Nephron progenitor cell (in vitro differentiated cells): ENCODE measurements around the gene IPO9.

Experiments
- DNase-seq: peaks from one replicate; pipeline ENCODE4 v3.0.0; 2021
- H3K27ac Mint-ChIP-seq: 2 replicates; pipeline ENCODE4 v1.8.0; 2021; ENCODE audit warnings: mild to moderate bottlenecking, moderate library complexity, mixed read lengths
- H3K27me3 Mint-ChIP-seq: 2 replicates; pipeline ENCODE4 v1.8.0; 2021; ENCODE audit warnings: mild to moderate bottlenecking, low read depth, mixed read lengths; ENCODE audit not compliant: poor library complexity
- H3K36me3 Mint-ChIP-seq: 2 replicates; pipeline ENCODE4 v1.8.0; 2021; ENCODE audit warnings: low read depth, mixed read lengths
- H3K4me1 Mint-ChIP-seq: 2 replicates; pipeline ENCODE4 v1.8.0; 2021; ENCODE audit warnings: mixed read lengths
- H3K4me3 Mint-ChIP-seq: 2 replicates; pipeline ENCODE4 v1.8.0; 2021; ENCODE audit warnings: mild to moderate bottlenecking, moderate library complexity, mixed read lengths
- H3K9me3 Mint-ChIP-seq: 2 replicates; pipeline ENCODE4 v1.8.0; 2021; ENCODE audit warnings: mild to moderate bottlenecking, moderate library complexity, mixed read lengths
- TF ChIP-seq, protein P1 (sequence below): fragments of 200-600 bp; sonication (generic); IDR thresholded peaks from 2 replicates; pipeline ENCODE4 v1.5.0; 2021; ENCODE audit warnings: antibody characterized with exemption

Gene IPO9

DNA sequence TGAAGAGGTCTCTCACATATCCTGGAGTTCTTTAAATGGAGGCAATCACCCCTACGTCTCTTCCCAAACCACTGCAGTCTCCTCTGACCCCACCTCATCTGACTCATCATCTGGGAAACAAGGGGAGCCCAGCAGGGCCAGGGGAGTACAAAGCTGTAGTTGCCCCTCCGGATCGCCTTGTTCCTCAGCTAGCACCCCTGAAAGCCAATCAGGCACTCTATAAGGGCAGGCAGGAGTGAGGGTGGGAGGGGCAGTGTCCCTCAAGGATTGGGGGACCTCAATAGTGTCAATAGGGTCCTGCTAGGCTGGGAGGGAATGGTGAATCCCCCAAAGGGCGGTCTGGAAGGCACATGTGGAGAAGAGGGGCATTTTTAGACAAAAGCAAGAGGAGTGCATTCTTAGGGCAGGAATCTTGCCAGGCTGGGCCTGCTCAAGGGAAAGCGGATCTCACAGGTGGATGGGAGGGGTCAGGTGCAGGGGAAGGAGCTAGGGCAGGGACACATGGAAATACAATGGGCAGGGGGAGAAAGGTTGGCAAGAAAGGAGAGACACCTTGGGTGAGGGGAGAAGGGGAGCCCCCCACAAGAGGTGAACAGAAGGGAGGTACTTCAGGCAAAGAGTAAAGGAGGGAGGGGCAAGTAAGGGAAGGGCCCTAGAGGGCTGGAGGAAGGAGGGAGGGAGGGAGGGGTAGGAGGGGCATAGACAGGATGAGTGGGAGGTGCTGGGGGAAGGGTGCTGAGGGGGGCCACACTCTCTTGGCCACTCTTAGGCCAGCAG, 65.6 kb downstream of the IPO9 start:
- TF ChIP-seq, protein P1, sequence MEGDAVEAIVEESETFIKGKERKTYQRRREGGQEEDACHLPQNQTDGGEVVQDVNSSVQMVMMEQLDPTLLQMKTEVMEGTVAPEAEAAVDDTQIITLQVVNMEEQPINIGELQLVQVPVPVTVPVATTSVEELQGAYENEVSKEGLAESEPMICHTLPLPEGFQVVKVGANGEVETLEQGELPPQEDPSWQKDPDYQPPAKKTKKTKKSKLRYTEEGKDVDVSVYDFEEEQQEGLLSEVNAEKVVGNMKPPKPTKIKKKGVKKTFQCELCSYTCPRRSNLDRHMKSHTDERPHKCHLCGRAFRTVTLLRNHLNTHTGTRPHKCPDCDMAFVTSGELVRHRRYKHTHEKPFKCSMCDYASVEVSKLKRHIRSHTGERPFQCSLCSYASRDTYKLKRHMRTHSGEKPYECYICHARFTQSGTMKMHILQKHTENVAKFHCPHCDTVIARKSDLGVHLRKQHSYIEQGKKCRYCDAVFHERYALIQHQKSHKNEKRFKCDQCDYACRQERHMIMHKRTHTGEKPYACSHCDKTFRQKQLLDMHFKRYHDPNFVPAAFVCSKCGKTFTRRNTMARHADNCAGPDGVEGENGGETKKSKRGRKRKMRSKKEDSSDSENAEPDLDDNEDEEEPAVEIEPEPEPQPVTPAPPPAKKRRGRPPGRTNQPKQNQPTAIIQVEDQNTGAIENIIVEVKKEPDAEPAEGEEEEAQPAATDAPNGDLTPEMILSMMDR = no peak
- Mint-ChIP-seq H3K36me3 (peaks cover 15% of the 10 kb centered on the region), H3K4me3 (no peak overlapping the region), H3K4me1 (peaks cover 46% of the 10 kb centered on the region), H3K27ac (no peak overlapping the region), H3K9me3 (no peaks in the 10 kb centered on the region), H3K27me3 (peaks cover 28% of the 10 kb centered on the region)
- no peak for DNase-seq

DNA sequence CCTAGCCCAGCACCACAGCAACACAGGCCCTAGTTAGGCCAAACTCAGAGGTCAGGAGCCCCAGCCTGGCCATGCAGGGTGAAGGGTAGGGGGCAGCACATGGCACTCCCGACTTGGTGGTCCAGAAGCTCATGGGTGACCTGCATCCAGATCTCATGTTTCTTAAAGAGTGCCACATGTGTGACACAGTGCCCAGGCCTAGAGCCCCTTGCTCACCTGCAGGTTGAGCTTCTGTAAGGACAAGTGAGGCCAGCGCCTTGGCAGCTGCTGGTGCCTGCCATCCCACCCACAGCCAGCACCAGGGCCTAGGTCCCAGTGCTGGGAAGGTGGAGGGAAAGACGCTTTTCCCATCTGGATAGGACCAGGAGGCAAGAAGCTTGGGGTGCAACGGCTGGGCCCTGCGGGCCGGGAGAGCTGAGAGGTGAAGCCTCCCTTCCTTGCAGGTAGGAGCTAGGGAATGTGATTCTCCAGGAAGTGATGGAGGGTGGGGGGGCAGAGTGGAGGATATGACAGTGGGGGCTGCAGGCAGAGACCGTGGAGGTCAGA, 66.2 kb downstream of the IPO9 start:
- no peaks in the 10 kb centered on the region for H3K9me3 Mint-ChIP-seq
- DNase-seq = no peak
- TF ChIP-seq, protein P1 = no peak
- H3K4me3 Mint-ChIP-seq = no peak overlapping the region
- peaks cover 28% of the 10 kb centered on the region for H3K27me3 Mint-ChIP-seq
- H3K27ac Mint-ChIP-seq = no peak overlapping the region
- peaks cover 22% of the 10 kb centered on the region for H3K36me3 Mint-ChIP-seq
- H3K4me1 Mint-ChIP-seq = peaks cover 47% of the 10 kb centered on the region

DNA sequence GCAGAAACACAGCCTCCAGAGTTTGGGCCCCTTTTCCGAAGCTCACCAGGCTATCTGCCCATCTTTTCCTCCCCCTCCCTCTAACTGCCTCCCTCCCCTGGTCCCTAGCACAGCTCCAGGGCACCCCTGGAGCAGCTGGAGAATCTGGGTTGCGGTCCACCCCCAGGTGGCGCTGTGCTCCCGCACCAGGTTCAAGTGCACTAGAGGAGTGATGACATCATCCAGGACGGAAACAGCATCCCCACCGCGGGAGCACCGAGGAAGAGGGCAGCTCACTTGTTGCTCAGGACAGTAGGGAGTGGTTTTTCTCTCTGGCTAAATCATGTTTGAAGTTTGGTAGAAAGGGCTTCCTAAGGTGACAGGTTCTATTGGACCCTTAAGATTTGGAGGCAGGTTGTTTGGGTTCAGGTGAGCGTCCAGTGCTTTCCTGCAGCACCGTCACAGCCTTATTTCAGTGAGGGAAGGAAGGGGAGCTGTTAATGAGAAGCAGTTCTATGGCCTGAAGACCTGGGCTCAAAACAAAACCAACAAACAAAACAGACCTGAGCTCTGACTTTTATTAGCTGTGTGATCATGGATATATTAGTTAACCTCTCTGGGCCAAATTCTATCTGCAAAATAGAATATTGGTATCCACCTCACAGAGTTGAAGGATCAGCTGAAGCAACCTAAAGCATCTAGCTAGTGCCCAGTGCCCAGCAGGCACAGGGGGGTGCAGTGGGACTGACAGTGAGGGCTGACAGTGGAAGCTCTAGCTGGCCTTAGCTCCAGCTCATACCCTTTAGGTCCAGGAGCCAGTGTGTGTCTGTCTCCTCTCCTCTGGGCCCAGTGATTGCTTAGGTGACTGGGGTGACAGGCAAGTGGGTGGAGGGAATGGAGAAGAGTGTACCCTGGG, 67.2 kb downstream of the IPO9 start:
- H3K4me3 Mint-ChIP-seq = no peak overlapping the region
- peak; percentile 94 for DNase-seq
- peaks cover 52% of the 10 kb centered on the region for H3K4me1 Mint-ChIP-seq
- peak overlapping the region; percentile 19 for H3K27ac Mint-ChIP-seq
- H3K9me3 Mint-ChIP-seq = no peaks in the 10 kb centered on the region
- TF ChIP-seq, protein P1 = peak; percentile 89
- peaks cover 28% of the 10 kb centered on the region for H3K36me3 Mint-ChIP-seq
- peaks cover 27% of the 10 kb centered on the region for H3K27me3 Mint-ChIP-seq

DNA sequence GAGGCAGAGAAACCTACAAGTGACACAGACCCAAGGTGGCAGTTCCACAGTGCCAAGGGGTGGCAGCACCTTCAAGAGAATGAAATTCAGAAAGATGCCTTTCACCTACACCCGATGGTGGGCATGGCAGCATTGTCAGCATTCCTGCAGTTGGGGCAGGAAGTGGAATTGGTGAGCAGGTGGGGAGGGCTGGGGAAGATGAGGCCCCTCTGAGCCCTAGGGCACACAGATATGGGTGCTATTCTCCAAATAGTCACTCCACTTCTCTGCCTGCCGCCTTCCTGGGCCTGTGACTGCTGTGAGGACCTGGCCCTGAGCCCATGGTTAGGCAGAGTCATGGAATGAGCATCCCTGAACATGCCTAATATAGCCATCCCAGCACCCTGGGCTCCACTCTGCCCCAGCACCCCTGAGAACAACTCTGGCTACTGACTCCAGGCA, 68.0 kb downstream of the IPO9 start:
- H3K36me3 Mint-ChIP-seq = peaks cover 28% of the 10 kb centered on the region
- H3K4me3 Mint-ChIP-seq = no peak overlapping the region
- no peak overlapping the region for H3K27ac Mint-ChIP-seq

DNA sequence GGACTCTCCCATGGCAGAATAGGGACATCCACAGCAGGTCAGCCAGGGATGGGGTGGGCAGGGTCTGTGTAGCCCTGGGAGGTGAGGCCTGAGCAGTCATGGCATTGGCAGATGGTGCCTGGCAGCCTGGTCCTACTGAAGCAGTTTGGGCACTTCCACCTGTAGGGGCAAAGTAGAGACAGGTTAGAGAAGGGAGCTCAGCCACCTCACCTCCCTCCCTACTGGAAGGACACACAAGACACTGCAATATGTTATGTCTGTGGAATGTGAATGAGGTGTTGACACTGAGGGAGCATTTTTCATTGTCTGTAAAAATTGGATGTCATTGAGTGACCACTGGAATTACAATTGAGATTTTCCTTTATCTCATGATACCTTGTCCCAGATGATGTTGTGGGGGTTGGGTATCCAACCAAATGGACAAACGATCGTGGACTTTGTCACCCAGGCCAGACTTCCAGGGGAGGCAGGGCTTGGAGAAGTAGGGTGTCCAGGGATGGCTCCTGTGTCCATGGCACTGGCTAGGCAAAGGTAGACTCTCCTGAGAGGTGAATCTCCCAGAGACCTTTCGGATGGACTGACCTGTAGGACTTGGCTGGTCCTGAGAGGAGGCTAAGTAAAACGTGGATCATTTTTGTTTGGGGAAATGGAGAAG, 69.4 kb downstream of the IPO9 start:
- H3K27ac Mint-ChIP-seq = no peak overlapping the region
- H3K9me3 Mint-ChIP-seq = no peaks in the 10 kb centered on the region
- peaks cover 50% of the 10 kb centered on the region for H3K4me1 Mint-ChIP-seq
- peaks cover 28% of the 10 kb centered on the region for H3K36me3 Mint-ChIP-seq
- H3K27me3 Mint-ChIP-seq = peaks cover 23% of the 10 kb centered on the region
- TF ChIP-seq, protein P1 = no peak
- DNase-seq = no peak
- H3K4me3 Mint-ChIP-seq = no peak overlapping the region

More for the DNA sequence above, 68.0 kb downstream of the IPO9 start:
- Mint-ChIP-seq H3K27me3 (peaks cover 23% of the 10 kb centered on the region), H3K4me1 (peaks cover 46% of the 10 kb centered on the region), H3K9me3 (no peaks in the 10 kb centered on the region)
- TF ChIP-seq, protein P1 = no peak
- no peak for DNase-seq
